ENCODE measurements around the gene P3H2.

The P3H2 gene

GRCh38 chr3:189944285-189945145 lies 176.2 kb downstream of the P3H2 start:
- no peak for TF ChIP-seq ZFP3 (CRISPR knock-in tag; IDR thresholded peaks at IDR 0.05)
- TF ChIP-seq OSR1 (CRISPR knock-in tag; IDR thresholded peaks at IDR 0.05), result no peak
- TF ChIP-seq CSRNP3 (CRISPR knock-in tag; IDR thresholded peaks at IDR 0.05), result no peak
- TF ChIP-seq BACH2 (CRISPR knock-in tag; IDR thresholded peaks at IDR 0.05; ENCODE audit: borderline replicate concordance), result no peak
- TF ChIP-seq ZFP30 (CRISPR knock-in tag; IDR thresholded peaks at IDR 0.05), result no peak
- TF ChIP-seq ZNF8 (CRISPR knock-in tag; IDR thresholded peaks at IDR 0.05), result no peak
- no peak for TF ChIP-seq ESRRG (CRISPR knock-in tag; IDR thresholded peaks at IDR 0.05)
- TF ChIP-seq GLIS3 (CRISPR knock-in tag; IDR thresholded peaks at IDR 0.05), result no peak
- no peak for TF ChIP-seq RARB (CRISPR knock-in tag; IDR thresholded peaks at IDR 0.05)
- no peak for TF ChIP-seq PATZ1 (CRISPR knock-in tag; IDR thresholded peaks at IDR 0.05; ENCODE audit: borderline replicate concordance)
- no peak for TF ChIP-seq CSDC2 (CRISPR knock-in tag; IDR thresholded peaks at IDR 0.05)
- no peak for TF ChIP-seq ARNTL (CRISPR knock-in tag; IDR thresholded peaks at IDR 0.05; ENCODE audit: borderline replicate concordance, low read depth)
- no peak for TF ChIP-seq ISL1 (CRISPR knock-in tag; IDR thresholded peaks at IDR 0.05)
- no peak for TF ChIP-seq ZC3H10 (CRISPR knock-in tag; IDR thresholded peaks at IDR 0.05)
- no peak for TF ChIP-seq TOX (CRISPR knock-in tag; IDR thresholded peaks at IDR 0.05; ENCODE audit: borderline replicate concordance)
- no peak for TF ChIP-seq ZNF70 (CRISPR knock-in tag; IDR thresholded peaks at IDR 0.05)
- no peak for TF ChIP-seq SNAI2 (CRISPR knock-in tag; IDR thresholded peaks at IDR 0.05)
- TF ChIP-seq CREB5 (CRISPR knock-in tag; IDR thresholded peaks at IDR 0.05; ENCODE audit: low read depth), result no peak
- TF ChIP-seq PPARA (CRISPR knock-in tag; IDR thresholded peaks at IDR 0.05; ENCODE audit: borderline replicate concordance), result no peak
- TF ChIP-seq POU6F1 (CRISPR knock-in tag; IDR thresholded peaks at IDR 0.05; ENCODE audit: borderline replicate concordance, low read depth), result no peak
- no peak for ATAC-seq

GRCh38 chr3:189942948-189943347 lies 177.7 kb downstream of the P3H2 start:
- no peak for ATAC-seq
- TF ChIP-seq ISL1 (CRISPR knock-in tag; IDR thresholded peaks at IDR 0.05) (no peak), POU6F1 (CRISPR knock-in tag; IDR thresholded peaks at IDR 0.05; ENCODE audit: borderline replicate concordance, low read depth) (no peak), TCF4 (CRISPR knock-in tag; IDR thresholded peaks at IDR 0.05; ENCODE audit: borderline replicate concordance) (no peak), ZNF8 (CRISPR knock-in tag; IDR thresholded peaks at IDR 0.05) (no peak)

- TF ChIP-seq ZNF565 (CRISPR knock-in tag; conservative IDR thresholded peaks at IDR 0.05; ENCODE audit: low read depth) (no peak), TCF4 (CRISPR knock-in tag; IDR thresholded peaks at IDR 0.05; ENCODE audit: borderline replicate concordance) (no peak), OSR1 (CRISPR knock-in tag; IDR thresholded peaks at IDR 0.05) (no peak), ARNTL (CRISPR knock-in tag; IDR thresholded peaks at IDR 0.05; ENCODE audit: borderline replicate concordance, low read depth) (no peak), ZC3H10 (CRISPR knock-in tag; IDR thresholded peaks at IDR 0.05) (no peak), SNAI2 (CRISPR knock-in tag; IDR thresholded peaks at IDR 0.05) (no peak), PATZ1 (CRISPR knock-in tag; IDR thresholded peaks at IDR 0.05; ENCODE audit: borderline replicate concordance) (no peak), RARB (CRISPR knock-in tag; IDR thresholded peaks at IDR 0.05) (no peak)
- no peak for ATAC-seq
Observed at GRCh38 chr3:189941679-189942078, 179.0 kb downstream of the P3H2 start.
